GM12872 (cell line): ENCODE data around the gene MDN1.

Experiments used
- CTCF ChIP-seq: IDR thresholded peaks from 3 replicates; pipeline ENCODE4 v1.5.1; 2011; ENCODE audit warnings: low read depth, mild to moderate bottlenecking, low read length, moderate library complexity; ENCODE audit not compliant: insufficient read depth

The MDN1 gene

GRCh38 chr6:89745096-89745495 lies 74.5 kb downstream of the MDN1 start:
- TF ChIP-seq CTCF = no peak

- no peak for TF ChIP-seq CTCF
These were observed 82.7 kb downstream of the MDN1 start for GRCh38 chr6:89736893-89737292.

- no peak for TF ChIP-seq CTCF
These were observed 85.1 kb downstream of the MDN1 start for GRCh38 chr6:89734526-89734925.

GRCh38 chr6:89731924-89732567 lies 87.5 kb downstream of the MDN1 start:
- TF ChIP-seq CTCF = no peak

GRCh38 chr6:89729818-89730217 lies 89.8 kb downstream of the MDN1 start:
- no peak for TF ChIP-seq CTCF

- no peak for TF ChIP-seq CTCF
These were observed 92.1 kb downstream of the MDN1 start for GRCh38 chr6:89727501-89727900.

- TF ChIP-seq CTCF = no peak
These were observed 94.6 kb downstream of the MDN1 start for GRCh38 chr6:89724981-89725380.

GRCh38 chr6:89723046-89723445 lies 96.5 kb downstream of the MDN1 start:
- TF ChIP-seq CTCF = no peak
